Measurements from ENCODE around the gene RNF32.

The RNF32 gene

GRCh38 chr7:156640257-156640948, at the start of gene RNF32:
TSS of gene RNF32 (plus strand) at chr7:156640774. CDS start at chr7:156643878, 3,104 bp downstream.
- Histone ChIP-seq H3K4me1 (ENCODE audit: control insufficient read depth in 1 of 2, insufficient read depth in 2 of 2, low read length in 2 of 2) (peaks cover 0 to 10% of the 10 kb centered on the region in 2 donors), H3K36me3 (ENCODE audit: control insufficient read depth in 1 of 2, insufficient read depth in 2 of 2, low read length in 2 of 2) (no peaks in the 10 kb centered on the region), H3K4me3 (ENCODE audit: low read depth in 1 of 2, low read length in 2 of 2) (peak within 1 kb of the TSS; percentile 61 to 82), H3K9me3 (ENCODE audit: control insufficient read depth in 1 of 2, low read length in 2 of 2) (no peaks in the 10 kb centered on the region), H3K27ac (ENCODE audit: low read length) (peak within 1 kb of the TSS; percentile 33), H3K27me3 (ENCODE audit: low read depth, low read length) (no peaks in the 10 kb centered on the region)

GRCh38 chr7:156592155-156592884, 48.3 kb upstream of the RNF32 start:
- Histone ChIP-seq H3K4me1 (ENCODE audit: control insufficient read depth in 1 of 2, insufficient read depth in 2 of 2, low read length in 2 of 2) (no peaks in the 10 kb centered on the region), H3K27me3 (ENCODE audit: low read depth, low read length) (no peaks in the 10 kb centered on the region), H3K36me3 (ENCODE audit: control insufficient read depth in 1 of 2, insufficient read depth in 2 of 2, low read length in 2 of 2) (peaks cover 0 to 4% of the 10 kb centered on the region in 2 donors), H3K4me3 (ENCODE audit: low read depth in 1 of 2, low read length in 2 of 2) (no peak overlapping the region), H3K27ac (ENCODE audit: low read length) (no peak overlapping the region), H3K9me3 (ENCODE audit: control insufficient read depth in 1 of 2, low read length in 2 of 2) (peaks cover 0 to 16% of the 10 kb centered on the region in 2 donors)

- no peaks in the 10 kb centered on the region for H3K4me1 ChIP-seq (ENCODE audit: control insufficient read depth in 1 of 2, insufficient read depth in 2 of 2, low read length in 2 of 2)
- H3K27me3 ChIP-seq (ENCODE audit: low read depth, low read length), result no peaks in the 10 kb centered on the region
- no peak overlapping the region for H3K4me3 ChIP-seq (ENCODE audit: low read depth in 1 of 2, low read length in 2 of 2)
- H3K36me3 ChIP-seq (ENCODE audit: control insufficient read depth in 1 of 2, insufficient read depth in 2 of 2, low read length in 2 of 2), result peaks cover 0 to 4% of the 10 kb centered on the region in 2 donors
- peaks cover 0 to 16% of the 10 kb centered on the region in 2 donors for H3K9me3 ChIP-seq (ENCODE audit: control insufficient read depth in 1 of 2, low read length in 2 of 2)
- no peak overlapping the region for H3K27ac ChIP-seq (ENCODE audit: low read length)
Observed at GRCh38 chr7:156594283-156595080, 46.1 kb upstream of the RNF32 start.

GRCh38 chr7:156600496-156600895, 40.1 kb upstream of the RNF32 start:
- Histone ChIP-seq H3K4me3 (ENCODE audit: low read depth in 1 of 2, low read length in 2 of 2) (no peak overlapping the region), H3K27me3 (ENCODE audit: low read depth, low read length) (no peaks in the 10 kb centered on the region), H3K4me1 (ENCODE audit: control insufficient read depth in 1 of 2, insufficient read depth in 2 of 2, low read length in 2 of 2) (no peaks in the 10 kb centered on the region), H3K27ac (ENCODE audit: low read length) (no peak overlapping the region), H3K36me3 (ENCODE audit: control insufficient read depth in 1 of 2, insufficient read depth in 2 of 2, low read length in 2 of 2) (no peaks in the 10 kb centered on the region), H3K9me3 (ENCODE audit: control insufficient read depth in 1 of 2, low read length in 2 of 2) (no peaks in the 10 kb centered on the region)

- Histone ChIP-seq H3K4me1 (ENCODE audit: control insufficient read depth in 1 of 2, insufficient read depth in 2 of 2, low read length in 2 of 2) (peaks cover 0 to 4% of the 10 kb centered on the region in 2 donors), H3K27me3 (ENCODE audit: low read depth, low read length) (no peaks in the 10 kb centered on the region), H3K36me3 (ENCODE audit: control insufficient read depth in 1 of 2, insufficient read depth in 2 of 2, low read length in 2 of 2) (no peaks in the 10 kb centered on the region), H3K4me3 (ENCODE audit: low read depth in 1 of 2, low read length in 2 of 2) (no peak overlapping the region), H3K9me3 (ENCODE audit: control insufficient read depth in 1 of 2, low read length in 2 of 2) (no peaks in the 10 kb centered on the region), H3K27ac (ENCODE audit: low read length) (no peak overlapping the region)
Observed at GRCh38 chr7:156602283-156602682, 38.3 kb upstream of the RNF32 start.

- Histone ChIP-seq H3K36me3 (ENCODE audit: control insufficient read depth in 1 of 2, insufficient read depth in 2 of 2, low read length in 2 of 2) (no peaks in the 10 kb centered on the region), H3K27ac (ENCODE audit: low read length) (no peak overlapping the region), H3K4me1 (ENCODE audit: control insufficient read depth in 1 of 2, insufficient read depth in 2 of 2, low read length in 2 of 2) (peaks cover 0 to 8% of the 10 kb centered on the region in 2 donors), H3K4me3 (ENCODE audit: low read depth in 1 of 2, low read length in 2 of 2) (no peak overlapping the region), H3K27me3 (ENCODE audit: low read depth, low read length) (no peaks in the 10 kb centered on the region), H3K9me3 (ENCODE audit: control insufficient read depth in 1 of 2, low read length in 2 of 2) (no peaks in the 10 kb centered on the region)
Observed at GRCh38 chr7:156603011-156603410, 37.6 kb upstream of the RNF32 start.

GRCh38 chr7:156603629-156604028, 36.9 kb upstream of the RNF32 start:
- H3K9me3 ChIP-seq (ENCODE audit: control insufficient read depth in 1 of 2, low read length in 2 of 2), result no peaks in the 10 kb centered on the region
- no peak overlapping the region for H3K27ac ChIP-seq (ENCODE audit: low read length)
- H3K27me3 ChIP-seq (ENCODE audit: low read depth, low read length), result no peaks in the 10 kb centered on the region
- no peak overlapping the region for H3K4me3 ChIP-seq (ENCODE audit: low read depth in 1 of 2, low read length in 2 of 2)
- H3K36me3 ChIP-seq (ENCODE audit: control insufficient read depth in 1 of 2, insufficient read depth in 2 of 2, low read length in 2 of 2), result no peaks in the 10 kb centered on the region
- H3K4me1 ChIP-seq (ENCODE audit: control insufficient read depth in 1 of 2, insufficient read depth in 2 of 2, low read length in 2 of 2), result peaks cover 0 to 8% of the 10 kb centered on the region in 2 donors

GRCh38 chr7:156604311-156604710, 36.3 kb upstream of the RNF32 start:
- H3K4me1 ChIP-seq (ENCODE audit: control insufficient read depth in 1 of 2, insufficient read depth in 2 of 2, low read length in 2 of 2), result peaks cover 0 to 8% of the 10 kb centered on the region in 2 donors
- H3K4me3 ChIP-seq (ENCODE audit: low read depth in 1 of 2, low read length in 2 of 2), result no peak overlapping the region
- no peaks in the 10 kb centered on the region for H3K9me3 ChIP-seq (ENCODE audit: control insufficient read depth in 1 of 2, low read length in 2 of 2)
- H3K36me3 ChIP-seq (ENCODE audit: control insufficient read depth in 1 of 2, insufficient read depth in 2 of 2, low read length in 2 of 2), result no peaks in the 10 kb centered on the region
- H3K27ac ChIP-seq (ENCODE audit: low read length), result no peak overlapping the region
- no peaks in the 10 kb centered on the region for H3K27me3 ChIP-seq (ENCODE audit: low read depth, low read length)

- H3K27me3 ChIP-seq (ENCODE audit: low read depth, low read length), result no peaks in the 10 kb centered on the region
- H3K9me3 ChIP-seq (ENCODE audit: control insufficient read depth in 1 of 2, low read length in 2 of 2), result no peaks in the 10 kb centered on the region
- H3K27ac ChIP-seq (ENCODE audit: low read length), result no peak overlapping the region
- H3K4me1 ChIP-seq (ENCODE audit: control insufficient read depth in 1 of 2, insufficient read depth in 2 of 2, low read length in 2 of 2), result peaks cover 0 to 8% of the 10 kb centered on the region in 2 donors
- H3K4me3 ChIP-seq (ENCODE audit: low read depth in 1 of 2, low read length in 2 of 2), result no peak overlapping the region
- H3K36me3 ChIP-seq (ENCODE audit: control insufficient read depth in 1 of 2, insufficient read depth in 2 of 2, low read length in 2 of 2), result no peaks in the 10 kb centered on the region
Observed at GRCh38 chr7:156604836-156605695, 35.5 kb upstream of the RNF32 start.

- Histone ChIP-seq H3K36me3 (ENCODE audit: control insufficient read depth in 1 of 2, insufficient read depth in 2 of 2, low read length in 2 of 2) (no peaks in the 10 kb centered on the region), H3K4me1 (ENCODE audit: control insufficient read depth in 1 of 2, insufficient read depth in 2 of 2, low read length in 2 of 2) (peaks cover 0 to 8% of the 10 kb centered on the region in 2 donors), H3K4me3 (ENCODE audit: low read depth in 1 of 2, low read length in 2 of 2) (no peak overlapping the region), H3K27me3 (ENCODE audit: low read depth, low read length) (no peaks in the 10 kb centered on the region), H3K9me3 (ENCODE audit: control insufficient read depth in 1 of 2, low read length in 2 of 2) (no peaks in the 10 kb centered on the region), H3K27ac (ENCODE audit: low read length) (no peak overlapping the region)
Observed at GRCh38 chr7:156606135-156606534, 34.4 kb upstream of the RNF32 start.

All from muscle layer of duodenum (tissue), 2 donors.